HPDE6-E6E7 (cell line): Measurements from ENCODE around the gene TRPV3.

ENCODE experiments used
- DNase-seq: peaks from one replicate; pipeline ENCODE4 v3.0.0; 2011; ENCODE audit warnings: missing footprints; ENCODE audit errors: extremely low spot score

The TRPV3 gene

GRCh38 chr17:3546521-3546920, 11.1 kb downstream of the TRPV3 start:
- no peak for DNase-seq

- no peak for DNase-seq
These were observed 12.5 kb downstream of the TRPV3 start for GRCh38 chr17:3545151-3545550.

- DNase-seq, result no peak
These were observed 13.2 kb downstream of the TRPV3 start for GRCh38 chr17:3544365-3544764.

- no peak for DNase-seq
These were observed 14.2 kb downstream of the TRPV3 start for GRCh38 chr17:3543453-3543852.

GRCh38 chr17:3542410-3543088, 15.1 kb downstream of the TRPV3 start:
- no peak for DNase-seq

GRCh38 chr17:3539881-3540540, 17.6 kb downstream of the TRPV3 start:
- DNase-seq, result no peak

GRCh38 chr17:3536716-3537115, 20.9 kb downstream of the TRPV3 start:
- no peak for DNase-seq

GRCh38 chr17:3535253-3535995, 22.2 kb downstream of the TRPV3 start:
- DNase-seq, result no peak

GRCh38 chr17:3534881-3535252, 22.7 kb downstream of the TRPV3 start:
- no peak for DNase-seq

GRCh38 chr17:3533752-3534151, 23.9 kb downstream of the TRPV3 start:
- DNase-seq, result no peak

- no peak for DNase-seq
These were observed 24.8 kb downstream of the TRPV3 start for GRCh38 chr17:3532859-3533142.

- DNase-seq, result no peak
These were observed 25.3 kb downstream of the TRPV3 start for GRCh38 chr17:3532106-3532858.

GRCh38 chr17:3531266-3532101, 26.1 kb downstream of the TRPV3 start:
- no peak for DNase-seq

GRCh38 chr17:3529817-3530741, 27.5 kb downstream of the TRPV3 start:
- no peak for DNase-seq

- no peak for DNase-seq
These were observed 28.6 kb downstream of the TRPV3 start for GRCh38 chr17:3528880-3529511.

- DNase-seq, result no peak
These were observed 29.2 kb downstream of the TRPV3 start for GRCh38 chr17:3528403-3528851.

GRCh38 chr17:3527896-3528295, 29.7 kb downstream of the TRPV3 start:
- no peak for DNase-seq

- no peak for DNase-seq
These were observed 30.1 kb downstream of the TRPV3 start for GRCh38 chr17:3527468-3527867.

- DNase-seq, result no peak
These were observed 30.6 kb downstream of the TRPV3 start for GRCh38 chr17:3526971-3527370.

GRCh38 chr17:3526491-3526890, 31.1 kb downstream of the TRPV3 start:
- no peak for DNase-seq
